ENCODE results near the gene MLLT10.

Gene MLLT10

DNA sequence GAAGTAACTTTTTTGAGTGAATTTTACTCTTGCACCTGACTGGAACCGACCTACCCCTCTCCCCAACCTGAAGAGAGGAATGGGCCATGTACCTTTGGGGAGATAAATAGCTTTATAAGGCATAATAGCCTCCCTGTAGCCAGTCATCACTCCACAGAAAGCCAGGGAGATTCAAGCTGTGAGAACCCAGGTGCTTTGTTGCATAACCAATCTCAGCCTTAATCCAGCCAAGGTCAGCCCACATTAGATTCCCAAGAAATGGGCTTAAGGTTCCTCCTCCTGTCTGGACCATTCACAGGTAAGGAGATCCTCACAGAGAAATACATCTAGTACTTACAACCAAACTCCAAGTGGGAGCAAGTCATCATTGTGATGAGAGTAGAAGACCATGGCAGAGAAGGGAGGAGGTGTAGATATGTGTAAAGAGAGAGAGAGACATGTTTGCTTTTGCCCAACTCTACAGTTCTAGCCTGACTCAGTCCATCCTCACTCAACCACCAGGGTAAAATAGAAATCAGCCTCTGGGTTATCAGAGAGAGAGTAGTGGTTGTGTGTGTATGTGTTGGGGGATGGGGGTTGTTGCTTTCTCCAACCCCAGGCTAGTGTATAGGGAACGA is 32.2 kb upstream of the MLLT10 start:
- no peak for DNase-seq

DNA sequence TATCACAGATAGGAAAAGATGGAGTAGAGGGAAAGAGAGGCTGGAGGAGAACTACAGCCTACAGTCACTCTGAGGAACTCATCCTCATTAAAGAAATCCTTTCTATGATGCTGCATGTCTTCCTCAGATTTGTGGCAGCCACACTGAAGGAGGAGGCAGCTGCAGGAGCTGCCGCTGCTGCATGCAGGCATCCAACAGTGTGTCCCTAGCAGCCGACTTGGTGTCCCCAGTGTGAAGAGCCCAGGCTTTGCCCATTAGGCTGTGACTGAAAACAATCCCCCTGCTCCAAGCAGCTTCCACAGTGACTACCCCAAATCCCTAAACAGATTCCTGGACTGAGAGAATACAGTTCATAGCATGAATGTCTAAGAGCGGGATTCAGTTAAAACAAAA is 31.7 kb upstream of the MLLT10 start:
- DNase-seq: no peak

DNA sequence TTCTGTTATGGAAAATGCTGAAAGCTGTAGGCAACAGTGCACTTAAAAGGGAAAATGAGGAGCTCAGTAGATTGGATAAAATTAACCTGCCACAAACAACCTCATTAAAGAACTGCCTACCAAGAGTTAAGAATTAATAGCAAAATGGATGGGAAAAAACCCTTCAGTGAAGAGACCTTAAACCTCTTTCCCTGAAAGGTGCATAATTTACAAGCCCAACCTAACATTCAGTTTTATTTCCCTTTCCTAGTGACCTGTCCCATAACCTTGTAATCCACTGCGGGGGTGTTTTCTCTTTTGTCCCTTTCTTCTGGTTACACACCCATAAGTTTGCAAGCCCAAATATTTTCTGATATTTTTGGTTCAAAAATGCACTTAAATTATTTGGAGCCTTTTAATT is 30.5 kb upstream of the MLLT10 start:
- DNase-seq: no peak

DNA sequence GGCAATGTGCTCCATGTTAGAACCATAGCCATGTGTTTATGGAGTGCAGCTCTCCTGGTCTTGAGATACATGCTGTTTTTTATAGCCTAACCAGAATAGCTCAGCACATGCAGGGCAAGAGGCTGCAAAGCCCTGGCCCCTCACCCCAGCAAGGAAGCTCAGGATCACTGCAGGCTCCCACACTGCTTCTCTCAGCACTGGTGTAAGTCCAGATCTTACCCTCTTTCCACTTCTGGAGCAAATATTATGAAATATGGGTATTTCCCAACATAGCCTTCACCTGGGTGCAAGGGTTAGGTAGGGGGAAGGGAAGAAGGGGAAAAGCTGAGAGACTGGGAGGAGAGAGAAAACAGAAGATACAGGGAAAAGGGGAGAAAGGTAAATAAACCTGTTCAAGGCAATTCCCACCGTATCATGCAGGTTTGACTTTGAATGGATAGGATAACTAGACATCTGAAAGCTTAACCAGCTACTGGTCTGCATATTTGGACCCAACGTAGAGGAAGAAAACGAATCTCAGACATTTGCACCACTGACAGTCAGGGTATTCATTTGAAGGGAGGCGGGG is 28.2 kb upstream of the MLLT10 start:
- DNase-seq: no peak

DNA sequence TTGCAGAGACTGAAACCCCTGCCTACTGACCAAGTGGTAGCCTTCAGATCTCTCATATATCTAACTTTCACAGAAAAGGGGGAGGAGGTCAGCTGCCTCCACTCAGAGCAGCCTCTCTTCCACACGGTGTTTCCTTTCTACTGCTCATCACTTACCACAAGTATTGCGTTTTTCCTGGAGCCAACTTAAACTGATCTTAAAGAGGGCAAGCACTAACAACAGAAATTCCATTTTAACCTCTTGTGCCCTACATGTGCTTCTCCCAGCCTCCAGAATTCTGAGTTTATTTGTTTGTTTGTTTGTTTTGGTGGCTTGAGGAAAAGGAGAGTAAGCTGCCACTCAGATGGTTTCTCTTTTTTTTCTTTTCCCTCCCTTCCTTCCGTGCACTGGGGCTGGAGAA is 27.7 kb upstream of the MLLT10 start:
- DNase-seq: no peak

DNA sequence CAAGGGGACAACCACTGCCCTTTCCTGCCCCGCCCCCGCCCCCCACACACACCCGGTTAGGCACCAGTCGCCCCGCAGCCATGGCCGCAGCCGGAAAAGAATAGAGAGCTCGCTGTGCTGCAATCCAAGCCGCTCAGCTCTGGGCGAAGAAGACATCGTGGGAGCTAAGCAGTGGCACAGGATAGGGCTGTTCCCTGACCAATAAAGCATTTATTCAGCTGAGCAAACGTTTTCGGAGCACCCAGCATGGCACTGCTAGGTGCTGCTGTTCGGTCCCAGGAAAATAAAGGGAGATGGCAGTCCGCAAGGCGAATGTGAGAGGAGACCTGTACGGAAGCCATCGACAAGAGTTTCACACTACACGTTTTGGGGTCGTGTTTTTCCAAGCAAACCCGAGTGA is 26.9 kb upstream of the MLLT10 start:
- no peak for DNase-seq

DNA sequence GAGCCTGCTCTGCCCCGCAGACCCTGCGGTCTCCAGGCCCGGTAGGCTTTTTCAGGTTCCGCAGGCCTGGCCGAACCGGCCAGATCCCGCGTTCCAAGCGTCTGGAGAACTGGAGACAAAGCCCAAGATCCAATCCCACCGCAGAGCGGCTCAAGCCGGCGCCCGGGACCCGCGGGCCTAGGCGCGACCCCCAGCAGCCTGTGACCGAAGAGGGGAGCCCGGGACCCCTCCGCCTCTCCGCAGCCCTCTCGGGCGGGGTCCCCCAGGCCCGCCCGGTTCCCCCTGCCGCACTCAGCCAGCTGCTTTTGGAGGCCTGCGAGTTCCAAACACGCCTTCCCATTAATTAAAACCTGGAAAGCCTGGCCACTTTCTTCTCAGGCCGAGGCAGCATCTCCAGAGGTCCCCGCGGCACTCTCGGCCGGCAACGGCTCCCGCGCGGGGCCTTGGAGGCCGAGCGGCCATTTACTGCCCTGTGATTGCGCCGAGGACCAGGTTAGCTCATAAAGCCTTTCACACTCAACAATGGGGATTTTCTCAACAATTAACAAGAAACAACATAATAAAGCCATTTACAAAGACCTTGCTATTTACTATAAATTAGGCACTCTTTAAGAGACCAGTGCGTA is 25.2 kb upstream of the MLLT10 start:
- DNase-seq: no peak

DNA sequence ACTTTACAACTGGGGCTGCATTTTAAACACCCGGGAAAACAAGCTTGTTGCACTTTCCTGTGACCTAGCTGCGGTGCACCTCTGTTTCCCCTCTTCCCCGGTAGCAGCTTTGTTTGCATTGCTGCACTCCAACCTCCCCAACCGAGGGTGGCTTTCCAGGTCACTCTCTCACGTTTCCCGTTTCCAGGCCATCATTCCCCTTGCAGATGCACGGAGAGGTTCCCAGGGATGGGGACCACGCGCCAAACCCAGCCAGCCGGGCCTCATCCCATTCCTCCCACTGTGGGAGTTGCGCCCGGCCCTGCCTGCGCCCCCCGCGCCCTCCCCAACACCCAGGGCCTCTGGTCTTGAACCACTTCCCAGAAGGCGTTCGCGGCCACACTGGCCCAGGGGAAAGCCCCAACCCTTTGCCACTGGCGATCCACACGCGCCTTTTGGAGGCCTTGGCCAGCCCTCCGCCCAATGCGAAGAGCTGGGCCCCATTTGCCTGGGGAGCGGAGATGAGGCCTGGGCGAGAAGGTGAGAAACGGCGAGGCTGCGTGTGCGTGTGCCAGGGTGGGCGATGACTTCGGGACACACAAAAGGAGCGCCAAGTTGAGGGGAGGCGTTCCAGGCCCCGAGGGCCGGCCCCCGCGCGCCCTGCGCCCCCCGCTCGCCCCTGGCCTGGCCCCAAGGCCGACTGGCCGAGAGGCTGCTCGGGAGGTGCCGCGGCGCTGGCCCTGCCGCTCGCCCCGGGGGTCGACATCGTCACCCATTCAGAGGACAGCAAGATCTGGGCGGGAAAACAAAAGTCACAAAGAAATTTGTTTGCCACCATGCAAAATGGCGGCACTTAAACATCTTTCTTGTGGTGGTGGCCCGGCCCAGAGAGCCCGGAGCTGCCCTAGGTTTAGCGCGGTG is 24.4 kb upstream of the MLLT10 start:
- DNase-seq: no peak

DNA sequence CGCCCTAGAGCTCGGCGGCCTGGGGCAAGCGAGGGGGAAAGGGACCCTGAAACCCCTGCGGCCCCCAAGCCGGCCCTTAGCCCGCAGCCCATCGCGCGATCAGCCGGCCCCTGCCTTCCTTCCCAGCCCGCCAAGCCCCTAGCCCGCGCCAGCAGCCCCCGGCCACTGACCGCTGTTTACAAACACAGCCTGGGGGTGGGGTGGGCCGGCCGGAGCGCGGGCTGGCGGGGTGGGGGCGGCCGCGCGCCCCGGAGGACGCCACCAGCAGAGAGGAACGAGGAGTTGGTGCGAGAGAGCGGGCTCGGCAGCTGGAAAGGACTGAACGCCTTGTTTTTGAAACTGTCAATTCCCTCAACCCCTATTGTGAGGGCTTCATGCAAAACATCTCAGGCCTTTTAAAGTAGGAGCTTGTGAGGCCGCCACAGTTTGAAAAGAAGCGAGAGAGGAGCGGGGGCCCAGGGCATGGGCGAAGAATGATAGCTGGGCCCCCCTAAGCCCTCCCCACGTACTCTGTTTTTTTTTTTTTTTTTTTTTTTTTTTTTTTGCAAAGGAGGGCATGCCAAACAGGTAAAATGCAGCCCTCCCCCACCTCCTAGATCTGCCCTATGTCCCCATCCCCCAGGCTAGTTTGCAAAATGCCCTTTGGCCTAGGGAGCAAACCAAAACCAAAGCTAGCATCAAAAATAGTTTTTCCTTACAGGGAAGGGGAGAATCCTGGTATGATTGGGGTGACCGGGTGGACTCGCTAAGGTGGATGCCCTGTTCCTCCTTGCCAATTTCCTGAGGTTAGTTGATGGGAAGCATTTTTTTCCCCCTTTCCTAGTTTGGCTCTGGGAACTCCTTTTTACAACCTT is 23.6 kb upstream of the MLLT10 start:
- DNase-seq: no peak

DNA sequence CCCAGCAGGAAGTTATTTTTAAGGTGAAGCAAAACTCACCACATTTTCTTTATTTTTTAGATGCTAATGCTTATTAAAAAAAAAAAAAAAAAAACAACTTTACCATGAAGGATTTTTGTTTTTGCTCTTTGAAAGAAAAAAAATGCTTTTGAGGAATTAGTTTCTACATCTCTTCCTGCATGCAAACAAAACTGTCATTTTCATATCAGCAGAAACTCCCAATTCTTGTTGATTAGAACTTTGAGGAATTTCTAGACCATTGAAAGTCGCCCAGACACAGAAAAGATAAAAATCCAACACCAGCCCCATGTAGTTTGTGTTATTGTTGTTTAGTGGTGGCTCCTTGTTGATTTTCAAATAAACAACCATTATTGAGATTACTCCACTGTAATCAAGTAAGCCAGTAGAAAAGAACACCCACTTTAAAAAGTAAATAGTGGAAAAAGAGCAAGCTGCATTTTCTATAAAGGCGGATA is 22.9 kb upstream of the MLLT10 start:
- DNase-seq: no peak

DNA sequence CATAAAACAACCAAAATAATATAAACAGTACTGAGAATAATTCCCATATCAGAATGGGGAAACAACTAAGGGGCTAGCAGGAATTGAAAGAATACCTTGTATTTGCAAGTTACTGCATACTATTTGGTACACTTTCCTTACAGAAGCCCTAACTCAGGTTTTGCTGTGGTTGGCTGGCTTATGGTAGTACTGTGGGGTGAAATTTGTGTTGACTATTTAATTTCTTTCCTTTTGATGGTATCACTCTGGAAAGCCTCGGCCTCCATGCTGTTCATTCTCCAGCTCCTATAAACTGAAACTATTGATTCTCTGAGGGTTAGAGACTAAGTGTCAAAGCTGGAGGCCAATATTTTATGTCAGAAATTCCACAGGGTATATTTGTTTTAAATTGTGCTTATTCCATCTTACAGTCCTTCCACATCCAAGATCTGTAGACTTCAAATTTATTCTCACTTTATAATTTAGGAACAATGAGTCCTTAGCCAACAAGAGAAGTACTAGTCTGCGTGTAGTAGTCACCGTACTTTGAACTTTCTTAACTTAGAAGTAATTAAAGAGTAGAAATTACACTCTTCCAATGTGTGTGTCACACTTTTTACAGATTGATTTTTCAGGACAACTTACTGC is 22.0 kb upstream of the MLLT10 start:
- no peak for DNase-seq

DNA sequence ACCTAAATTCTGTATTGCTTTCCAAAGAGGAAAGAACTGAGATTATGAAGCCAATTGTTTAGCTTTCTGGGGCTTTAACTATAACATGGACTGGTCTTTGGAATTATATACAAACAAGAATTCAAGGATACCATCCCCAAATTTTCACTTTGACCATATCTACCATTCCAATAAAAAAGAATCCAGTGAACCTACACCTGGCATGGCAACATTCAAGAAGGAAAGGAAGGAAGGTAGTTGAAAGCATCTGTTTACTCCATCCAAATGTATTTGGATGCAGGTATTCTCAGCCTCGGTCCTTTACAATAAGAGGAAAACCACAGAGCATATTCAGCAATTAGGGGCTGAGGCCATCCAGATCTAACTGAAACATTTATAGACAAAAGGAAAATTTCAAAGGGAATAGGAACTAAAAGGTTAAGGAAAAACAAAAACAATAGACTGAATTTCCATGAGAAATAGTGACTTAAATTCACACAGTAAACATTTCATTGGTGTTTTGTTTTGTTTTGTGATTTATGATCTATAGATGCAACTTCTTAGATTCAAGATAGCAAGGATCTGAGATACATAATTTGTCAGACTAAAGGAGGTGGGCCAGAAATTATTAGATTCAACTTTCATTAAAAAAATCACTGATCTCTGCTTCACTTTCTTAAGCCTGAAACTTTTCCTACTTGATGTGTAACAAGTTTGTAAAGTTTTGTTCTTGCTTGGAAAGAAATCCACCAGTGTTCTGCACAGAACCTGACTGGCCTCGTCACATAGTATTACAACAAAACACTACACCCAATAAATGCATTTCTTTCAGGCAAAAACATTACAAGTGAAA is 21.2 kb upstream of the MLLT10 start:
- no peak for DNase-seq

DNA sequence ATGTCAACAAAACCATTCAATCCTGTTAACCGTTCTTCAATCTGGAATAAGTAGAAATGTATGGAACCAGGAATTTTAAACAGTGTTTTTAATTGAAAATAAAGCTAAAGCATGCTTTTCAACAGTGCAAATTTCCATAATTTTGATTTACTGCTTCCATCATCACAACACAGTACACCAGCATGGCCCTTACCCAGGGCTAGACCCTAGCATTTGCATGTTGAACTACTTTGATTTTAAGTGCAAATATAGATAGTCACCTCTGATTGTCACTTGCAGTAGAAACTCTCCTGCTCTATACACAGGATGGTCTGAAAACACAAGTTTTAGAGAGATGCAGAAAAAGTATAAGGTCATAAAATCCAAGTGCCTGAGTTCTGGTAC is 20.6 kb upstream of the MLLT10 start:
- no peak for DNase-seq

DNA sequence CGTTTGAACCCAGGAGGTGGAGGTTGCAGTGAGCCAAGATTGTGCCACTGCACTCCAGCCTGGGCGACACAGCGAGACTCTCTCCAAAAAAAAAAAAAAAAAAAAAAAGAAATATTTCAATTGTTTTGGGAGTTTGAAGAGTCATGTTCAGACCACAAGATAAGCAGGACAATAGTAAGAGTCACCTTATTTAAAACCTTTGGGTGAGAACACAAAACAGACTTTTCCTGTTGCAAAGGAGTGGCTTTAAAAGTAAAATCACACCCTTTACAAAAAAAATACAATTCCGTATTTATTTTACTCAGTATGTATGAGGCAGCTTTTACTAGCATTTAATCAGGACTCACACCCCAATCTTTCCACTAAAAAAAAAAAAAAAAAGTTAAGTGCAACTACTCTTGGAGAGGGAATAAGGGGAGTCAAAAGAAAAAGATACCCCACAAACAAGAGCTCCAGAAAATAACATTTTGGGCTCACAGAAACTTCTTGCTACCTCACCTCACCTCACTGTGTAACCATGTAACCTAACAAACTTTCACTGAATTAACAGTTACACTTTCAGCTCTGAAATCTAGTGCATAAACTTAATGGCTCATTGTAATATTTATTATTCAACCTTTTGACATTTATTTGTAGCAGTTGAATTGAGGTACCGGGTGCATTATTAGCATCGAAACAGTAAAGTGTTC is 19.8 kb upstream of the MLLT10 start:
- DNase-seq: no peak

DNA sequence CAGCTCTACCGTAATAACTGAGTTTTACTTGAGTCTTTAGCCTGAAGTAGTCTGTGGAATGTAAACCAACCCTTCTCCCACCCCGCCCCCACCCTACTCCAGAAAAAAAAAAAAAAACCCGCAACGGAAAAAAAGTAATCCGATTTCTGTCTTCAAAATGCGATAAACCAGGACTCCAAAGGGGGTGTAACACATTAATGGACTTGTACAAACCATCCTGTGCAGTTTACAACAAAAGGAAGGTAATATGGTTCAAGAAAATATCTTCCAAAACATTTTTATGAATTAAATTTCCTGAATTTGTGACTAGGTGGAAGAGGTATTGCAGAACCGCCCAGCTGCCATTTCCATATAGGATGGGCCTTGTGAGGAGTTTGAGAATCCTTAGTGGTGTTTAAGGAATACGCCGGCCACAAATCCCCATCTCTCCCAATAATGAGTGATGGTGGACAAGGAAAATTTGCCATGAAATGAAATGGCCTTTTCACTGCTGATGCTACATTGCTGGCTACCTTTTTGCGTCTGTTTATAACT is 19.1 kb upstream of the MLLT10 start:
- DNase-seq: no peak

DNA sequence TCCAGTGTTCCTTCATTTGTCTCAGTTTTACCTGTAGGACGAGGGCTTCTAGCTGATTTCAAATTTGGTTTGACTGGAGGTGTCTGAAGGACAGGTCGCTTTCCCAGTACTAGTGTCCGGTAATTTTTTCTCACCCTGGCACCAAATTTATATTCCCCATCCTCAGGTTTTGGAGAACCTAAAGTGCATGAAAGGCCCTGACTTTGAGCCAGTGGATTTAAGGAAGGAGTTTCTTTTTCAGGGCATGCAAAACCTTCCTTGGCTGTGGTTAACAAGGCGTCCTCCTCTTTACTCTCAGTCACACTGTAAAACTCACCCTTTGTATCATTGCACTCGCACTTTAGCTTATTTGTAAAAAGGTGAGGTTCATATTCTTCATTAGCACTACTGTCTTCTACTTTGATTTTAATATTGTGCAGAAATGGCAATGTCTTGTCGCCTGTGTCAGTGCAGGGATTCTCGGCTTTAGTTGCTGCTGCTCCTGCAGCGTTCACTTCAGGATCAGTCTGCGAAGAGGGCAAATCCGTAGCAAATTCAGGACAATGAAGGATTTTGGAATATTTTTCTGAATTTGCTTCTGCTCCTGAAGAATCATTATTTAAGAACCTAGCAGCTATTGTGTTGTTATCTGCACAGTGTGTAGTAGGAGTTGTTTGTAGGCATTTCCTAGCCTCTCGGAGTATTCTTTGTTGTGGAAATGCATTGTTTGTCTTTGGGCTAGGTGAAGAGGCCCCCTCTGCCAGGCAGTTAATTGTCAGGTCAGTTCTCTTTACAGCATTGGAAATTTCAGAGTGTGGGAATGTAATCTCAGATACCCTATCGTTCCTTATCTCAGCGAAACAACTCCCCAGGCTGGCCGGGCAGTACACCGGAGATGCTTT is 18.4 kb upstream of the MLLT10 start:
- DNase-seq: no peak

DNA sequence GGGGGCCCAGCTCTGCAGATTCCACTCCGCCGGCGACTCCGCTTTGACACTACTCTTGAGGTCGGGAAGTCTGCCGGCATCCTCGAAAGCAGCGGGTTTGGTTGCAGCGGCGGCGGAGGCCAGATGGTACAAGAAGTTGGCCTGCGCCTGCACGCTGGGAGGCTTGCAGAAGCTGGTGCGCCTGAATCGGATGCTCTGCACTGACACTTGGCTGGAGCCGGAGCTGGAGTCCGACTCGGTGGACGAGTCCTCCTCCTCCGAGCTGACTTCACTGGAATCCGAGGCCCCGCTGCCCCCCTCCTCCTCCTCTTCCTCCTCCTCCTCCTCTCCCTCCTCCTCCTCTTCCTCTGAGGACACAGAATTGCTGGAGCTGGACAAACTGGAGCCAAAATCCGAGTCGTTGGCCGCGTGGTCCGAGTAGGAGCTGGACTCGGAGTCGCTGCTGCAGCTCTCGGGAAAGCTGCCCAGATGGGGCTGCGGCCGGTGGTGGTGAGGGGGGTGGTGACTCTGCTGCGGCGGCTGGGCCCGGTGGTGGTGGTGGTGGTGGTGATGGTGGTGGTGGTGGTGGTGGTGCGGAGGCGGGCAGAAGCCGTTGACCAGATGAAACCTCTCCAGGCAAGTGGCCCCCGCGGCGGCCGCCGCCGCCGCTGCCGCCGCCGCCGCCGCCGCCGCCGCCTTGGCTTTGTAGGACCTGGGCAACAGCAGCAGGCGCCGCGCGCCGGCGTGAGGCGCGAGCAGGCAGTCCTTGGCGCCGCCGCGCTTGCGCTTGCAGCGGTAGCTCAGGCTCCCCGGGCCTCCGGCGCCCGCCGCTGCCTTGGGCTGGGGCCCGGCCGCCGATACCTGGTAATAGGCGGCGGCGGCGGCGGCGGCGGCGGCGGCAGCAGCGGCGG is 17.5 kb upstream of the MLLT10 start:
- no peak for DNase-seq
